ENCODE measurements around the gene PPP1R1C. TPM values are rescaled to one million over a fixed set of nuclear protein-coding genes. Genes with fewer than 3 reads are reported as not detected.

Gene PPP1R1C
- total RNA-seq, 3 donors from 2014 or later (not counting 1 experiment from before 2014, with no cell fraction given) = not detected

- WGBS (ENCODE audit: insufficient coverage) = 71% methylated on average over 10 of the region's 11 CpGs
- intact Hi-C loops (cut with micrococcal nuclease) = loop anchor here (10.0 kb wide), 1 partner anchor 333 kb away; no protein-coding TSS in a partner anchor
- Histone ChIP-seq H3K27me3 (ENCODE audit: control insufficient read depth, insufficient read depth, low read length) (no peaks in the 10 kb centered on the region), H3K27ac (ENCODE audit: low read length) (no peak overlapping the region), H3K36me3 (ENCODE audit: control insufficient read depth, insufficient read depth, low read length) (no peaks in the 10 kb centered on the region), H3K4me3 (ENCODE audit: low read length) (no peak overlapping the region), H3K9me3 (ENCODE audit: control insufficient read depth, insufficient read depth, low read length) (no peaks in the 10 kb centered on the region), H3K4me1 (ENCODE audit: control insufficient read depth, insufficient read depth, low read length) (no peaks in the 10 kb centered on the region)
- ATAC-seq (no peak), DNase-seq (peak in 1 of 2 donors; percentile 43)
- no peak overlapping the region for H3K27ac Mint-ChIP-seq
- H3K27me3 Mint-ChIP-seq (ENCODE audit: low read depth in 2 of 2) = peaks cover 0 to 9% of the 10 kb centered on the region in 2 donors
- TF ChIP-seq CTCF (IDR thresholded peaks at IDR 0.05) = peak; percentile 11
- H3K4me3 Mint-ChIP-seq = no peak overlapping the region
- no peaks in the 10 kb centered on the region for H3K4me1 Mint-ChIP-seq
- H3K9me3 Mint-ChIP-seq = no peaks in the 10 kb centered on the region
- H3K36me3 Mint-ChIP-seq = no peaks in the 10 kb centered on the region
Measured at GRCh38 chr2:182077448-182078142, 91.9 kb downstream of the PPP1R1C start.

- no peak overlapping the region for H3K4me3 ChIP-seq (ENCODE audit: low read length)
- H3K4me3 Mint-ChIP-seq = no peak overlapping the region
- ATAC-seq (no peak), DNase-seq (no peak)
- H3K4me1 ChIP-seq (ENCODE audit: control insufficient read depth, insufficient read depth, low read length) = no peaks in the 10 kb centered on the region
- H3K27me3 Mint-ChIP-seq (ENCODE audit: low read depth in 2 of 2) = no peaks in the 10 kb centered on the region
- no peaks in the 10 kb centered on the region for H3K27me3 ChIP-seq (ENCODE audit: control insufficient read depth, insufficient read depth, low read length)
- no peak overlapping the region for H3K27ac ChIP-seq (ENCODE audit: low read length)
- H3K9me3 ChIP-seq (ENCODE audit: control insufficient read depth, insufficient read depth, low read length) = no peaks in the 10 kb centered on the region
- no peak overlapping the region for H3K27ac Mint-ChIP-seq
- no peak for TF ChIP-seq CTCF (IDR thresholded peaks at IDR 0.05)
- H3K36me3 ChIP-seq (ENCODE audit: control insufficient read depth, insufficient read depth, low read length) = no peaks in the 10 kb centered on the region
- no peaks in the 10 kb centered on the region for H3K4me1 Mint-ChIP-seq
- intact Hi-C loops (cut with micrococcal nuclease) = loop anchor here (10.0 kb wide), 1 partner anchor 334 kb away; no protein-coding TSS in a partner anchor
- H3K36me3 Mint-ChIP-seq = no peaks in the 10 kb centered on the region
- 100% methylated on average over 2 of the region's 3 CpGs for WGBS (ENCODE audit: insufficient coverage)
- no peaks in the 10 kb centered on the region for H3K9me3 Mint-ChIP-seq
Measured at GRCh38 chr2:182078988-182079602, 93.4 kb downstream of the PPP1R1C start.

- TF ChIP-seq CTCF (IDR thresholded peaks at IDR 0.05) = no peak
- no peak for DNase-seq
- H3K4me3 Mint-ChIP-seq = no peak overlapping the region
- H3K27me3 Mint-ChIP-seq (ENCODE audit: low read depth in 2 of 2) = no peaks in the 10 kb centered on the region
- no CpG with 5 or more reads among the region's 2 CpGs for WGBS (ENCODE audit: insufficient coverage)
- Histone ChIP-seq H3K9me3 (ENCODE audit: control insufficient read depth, insufficient read depth, low read length) (no peaks in the 10 kb centered on the region), H3K27ac (ENCODE audit: low read length) (no peak overlapping the region), H3K4me1 (ENCODE audit: control insufficient read depth, insufficient read depth, low read length) (no peaks in the 10 kb centered on the region), H3K4me3 (ENCODE audit: low read length) (no peak overlapping the region), H3K27me3 (ENCODE audit: control insufficient read depth, insufficient read depth, low read length) (no peaks in the 10 kb centered on the region), H3K36me3 (ENCODE audit: control insufficient read depth, insufficient read depth, low read length) (no peaks in the 10 kb centered on the region)
- no peak for ATAC-seq
- H3K27ac Mint-ChIP-seq = no peak overlapping the region
- H3K9me3 Mint-ChIP-seq = no peaks in the 10 kb centered on the region
- no peaks in the 10 kb centered on the region for H3K4me1 Mint-ChIP-seq
- intact Hi-C loops (cut with micrococcal nuclease) = no loop called here
- no peaks in the 10 kb centered on the region for H3K36me3 Mint-ChIP-seq
Measured at GRCh38 chr2:182080493-182080892, 94.8 kb downstream of the PPP1R1C start.

Data from natural killer cell (primary cell).